Heart right ventricle (tissue), 16 donors: ENCODE results near the gene MAP7D1. TPM values are rescaled to one million over a fixed set of nuclear protein-coding genes. Genes with fewer than 3 reads are reported as not detected.

Source experiments
- ATAC-seq, 8 donors: fragments of 200-7000 bp; cut with Tn5 transposase; one replicate each; pipeline ENCODE4 v1.9.1; 2020; ENCODE audit warnings: mild to moderate bottlenecking in 8 of 8, moderate library complexity in 8 of 8, moderate number of reproducible peaks in 1 of 8
- DNase-seq, 2 donors: peaks; one replicate each; pipeline ENCODE4 v3.0.0-alpha.2; 2020
- H3K27ac ChIP-seq, 10 donors: fragments of 200-600 bp; sonication (generic) in 2 of 10; one replicate each; pipeline versions ENCODE4 v1.5.0 to v1.8.0; 2020 to 2022; ENCODE audit warnings: mild to moderate bottlenecking in 3 of 10
- H3K27me3 ChIP-seq, 7 donors: fragments of 200-600 bp; one replicate each; pipeline ENCODE4 v1.8.0; 2021 to 2022; ENCODE audit warnings: mild to moderate bottlenecking in 2 of 7
- H3K36me3 ChIP-seq, 9 donors: fragments of 200-600 bp; sonication (generic) in 1 of 9; one replicate each; pipeline versions ENCODE4 v1.5.0 to v1.8.0; 2020 to 2022; ENCODE audit warnings: mild to moderate bottlenecking in 2 of 9
- H3K4me1 ChIP-seq, 9 donors: fragments of 200-600 bp; sonication (generic) in 1 of 9; one replicate each; pipeline versions ENCODE4 v1.5.0 to v1.8.0; 2020 to 2022; ENCODE audit warnings: mild to moderate bottlenecking in 4 of 9
- H3K4me3 ChIP-seq, 10 donors: fragments of 200-600 bp; sonication (generic) in 2 of 10; one replicate each; pipeline versions ENCODE4 v1.5.0 to v1.8.0; 2020 to 2022; ENCODE audit warnings: mild to moderate bottlenecking in 7 of 10, moderate library complexity in 2 of 10
- H3K9me3 ChIP-seq, 11 donors: fragments of 200-600 bp in 10 of 11; sonication (generic) in 2 of 11; one replicate each; pipeline versions ENCODE4 v1.5.0 to v1.8.0; 2013 to 2022; ENCODE audit warnings: mild to moderate bottlenecking in 2 of 11, control low read depth in 1 of 11, moderate library complexity in 1 of 11
- WGBS, 2 donors: extraction: QIAGEN DNeasy Blood & Tissue Kit; methylation state at CpG; one replicate each; pipeline ENCODE4 v1.1.7; 2013; ENCODE audit warnings: inconsistent platforms in 1 of 2; 5-methylcytosine and 5-hydroxymethylcytosine counted together
- intact Hi-C, 10 donors: fragments of 100-400 bp; cut with DNase I; formaldehyde crosslinking; loops; one replicate each; pipeline versions ENCODE4 v1.11.1 to v1.14.2; 2022
- polyA plus RNA-seq, 2 donors: library from polyadenylated mRNA; stranded (reverse); fragments of 200-250 nt; gene quantifications; one replicate each; pipeline ENCODE4 v1.2.3, GENCODE V29; 2013
- total RNA-seq, 10 donors: library from RNA; stranded (reverse); fragmentation: NEBNext Ultra II Directional in 3 of 10; extraction: Animal tissue kit (Norgen Biotek cat#: 25700) in 3 of 10; gene quantifications; one replicate each; pipeline versions ENCODE4 v1.2.1 to v1.2.4, GENCODE V29; 2021 to 2023
- TF ChIP-seq, protein P1 (sequence below), 9 donors: fragments of 200-600 bp; sonication (generic) in 2 of 9; IDR thresholded peaks; one replicate each; pipeline versions ENCODE4 v1.5.0 to v1.8.0; 2021 to 2022; ENCODE audit warnings: antibody characterized with exemption in 9 of 9, mild to moderate bottlenecking in 5 of 9, moderate library complexity in 1 of 9
- donor health status: Arrhythmogenic right ventricular cardiomyopathy.
- donor health status: ischemic (EF 13 %, LVEDD 7.1; RV severe dilation, severe dysfunction).
- donor health status: healthy with polysubstance abuse.
- donor health status: DM: no; HTN: yes; CAD: no.
- donor health status: DM: no; HTN: no; CAD: no.
- donor health status: ischemic (EF 25% LVEDD 6.9; RV normal size, moderate dysfunction).
- donor health status: ischemic (EF 25% LVEDD 5.7; RV mildly dilated, moderate dysfunction).
- donor health status: healthy.
- donor health status: DM: yes; HTN: yes; CAD: no.
- donor health status: Ischemic cardiomyopathy.
- donor health status: ischemic (EF 35%, LVEDD 5.7; RV mildly dilated, moderate dysfunction).
- donor health status: nonischemic (EF 11% LVEDD 7.7; RV severe dilation, severe dysfunction).
- donor health status: DM: yes; HTN: yes; CAD: no.
- donor health status: PGD.
- donor health status: ischemic (EF 29% LVEDD 5.4; RV normal size, mild dysfunction).
- donor health status: nonischemic (EF 23%, LVEDD 6.1; RV moderate dilation, normal function).

MAP7D1 gene
- total and polyA plus RNA-seq, 12 donors = 176 to 364 (median 320) TPM

DNA sequence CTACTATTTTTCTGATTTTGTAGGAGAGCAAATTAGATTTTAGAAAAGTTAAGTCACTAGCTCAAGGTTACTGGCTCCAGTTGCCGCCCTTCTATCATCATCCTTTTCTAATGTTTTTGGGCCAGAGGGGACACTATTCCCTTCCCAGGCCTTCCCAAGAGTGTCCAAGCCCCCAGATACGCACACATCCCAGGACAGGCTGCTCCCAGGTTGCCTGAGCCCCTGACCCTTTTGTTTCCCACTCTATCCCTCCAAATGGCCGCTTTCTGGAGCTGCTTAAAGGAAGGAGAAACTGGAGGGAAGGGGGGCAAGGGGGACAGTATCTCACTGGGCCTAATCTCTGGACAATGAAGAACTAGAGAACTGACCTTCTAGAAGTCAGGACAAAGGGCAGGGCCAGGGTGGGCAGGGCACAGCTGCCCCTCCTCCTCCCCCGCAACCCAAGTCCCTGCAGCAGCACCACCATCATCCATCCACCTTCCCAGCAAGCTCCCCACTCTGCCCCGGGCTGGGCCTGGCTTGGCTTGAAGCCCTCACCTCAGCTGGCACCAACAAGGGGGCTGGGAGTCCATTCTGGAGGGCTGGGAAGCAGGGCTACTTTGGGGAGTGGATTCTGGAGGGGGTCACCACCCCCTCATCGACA is 1.1 kb upstream of the MAP7D1 start:
- TF ChIP-seq, protein P1, sequence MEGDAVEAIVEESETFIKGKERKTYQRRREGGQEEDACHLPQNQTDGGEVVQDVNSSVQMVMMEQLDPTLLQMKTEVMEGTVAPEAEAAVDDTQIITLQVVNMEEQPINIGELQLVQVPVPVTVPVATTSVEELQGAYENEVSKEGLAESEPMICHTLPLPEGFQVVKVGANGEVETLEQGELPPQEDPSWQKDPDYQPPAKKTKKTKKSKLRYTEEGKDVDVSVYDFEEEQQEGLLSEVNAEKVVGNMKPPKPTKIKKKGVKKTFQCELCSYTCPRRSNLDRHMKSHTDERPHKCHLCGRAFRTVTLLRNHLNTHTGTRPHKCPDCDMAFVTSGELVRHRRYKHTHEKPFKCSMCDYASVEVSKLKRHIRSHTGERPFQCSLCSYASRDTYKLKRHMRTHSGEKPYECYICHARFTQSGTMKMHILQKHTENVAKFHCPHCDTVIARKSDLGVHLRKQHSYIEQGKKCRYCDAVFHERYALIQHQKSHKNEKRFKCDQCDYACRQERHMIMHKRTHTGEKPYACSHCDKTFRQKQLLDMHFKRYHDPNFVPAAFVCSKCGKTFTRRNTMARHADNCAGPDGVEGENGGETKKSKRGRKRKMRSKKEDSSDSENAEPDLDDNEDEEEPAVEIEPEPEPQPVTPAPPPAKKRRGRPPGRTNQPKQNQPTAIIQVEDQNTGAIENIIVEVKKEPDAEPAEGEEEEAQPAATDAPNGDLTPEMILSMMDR (IDR thresholded peaks at IDR 0.05) = no peak
- peak overlapping the region; percentile 68 to 100 (median 99) for H3K4me3 ChIP-seq
- no peaks in the 10 kb centered on the region for H3K27me3 ChIP-seq
- peaks cover 40 to 79% (median 72%) of the 10 kb centered on the region in 9 donors for H3K4me1 ChIP-seq
- ATAC-seq (peak in 7 of 8 donors; percentile 2 to 35 (median 25)), DNase-seq (peak in 1 of 2 donors; percentile 60)
- H3K9me3 ChIP-seq = no peaks in the 10 kb centered on the region
- intact Hi-C loops = loop anchor here in 6 of 10 donors (5.0 kb wide), 5 partner anchors 32 to 232 kb away; partner anchors contain the start of genes THRAP3 (in 2 of the 6) and STK40 (in 1 of the 6)
- H3K27ac ChIP-seq = peak overlapping the region; percentile 98 to 100 (median 100)
- peaks cover 0 to 15% (median 0%) of the 10 kb centered on the region in 9 donors for H3K36me3 ChIP-seq
- 49 to 54% methylated on average over 5 of the region's 6 CpGs for WGBS, 2 donors

DNA sequence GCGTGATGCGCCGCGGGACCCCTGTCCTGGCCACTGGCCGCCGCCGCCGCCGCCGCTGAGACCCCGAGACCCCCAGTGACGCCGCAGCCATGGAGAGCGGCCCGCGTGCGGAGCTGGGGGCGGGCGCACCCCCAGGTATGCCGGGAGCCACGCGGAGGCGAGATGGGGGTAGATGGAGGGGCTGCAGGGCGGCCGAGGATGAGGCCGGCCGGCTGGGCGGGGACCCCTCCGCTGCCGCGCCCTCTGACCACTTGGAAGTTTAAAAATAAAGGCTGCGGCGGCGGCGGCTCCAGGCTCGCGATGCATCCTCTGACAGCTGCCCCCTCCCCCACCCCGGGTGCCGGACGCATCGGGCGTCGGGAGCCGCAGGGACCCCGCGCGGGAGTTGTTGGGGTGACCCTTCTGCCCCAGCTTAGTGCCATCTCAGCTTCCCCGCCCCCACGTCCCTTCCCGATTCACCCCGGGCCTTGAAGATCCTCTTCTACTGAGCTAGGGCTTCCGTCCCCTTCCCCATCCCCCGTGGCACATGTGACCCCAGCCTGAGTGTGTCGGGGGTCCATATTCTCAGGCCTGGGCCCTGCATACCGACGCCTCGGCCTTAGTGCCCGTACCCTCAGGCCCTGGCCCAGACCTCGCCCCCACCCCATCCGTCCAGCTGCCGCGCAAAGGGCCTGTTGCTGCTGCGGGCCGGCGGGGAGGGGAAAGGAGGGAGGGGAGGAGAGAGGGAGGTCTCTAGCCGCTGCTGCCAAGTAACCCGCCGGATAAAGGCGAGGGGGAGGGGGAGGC is 562 bp downstream of the MAP7D1 start:
- Histone ChIP-seq H3K27me3 (no peaks in the 10 kb centered on the region), H3K4me1 (peaks cover 39 to 79% (median 72%) of the 10 kb centered on the region in 9 donors), H3K36me3 (peaks cover 0 to 20% (median 0%) of the 10 kb centered on the region in 9 donors), H3K9me3 (no peaks in the 10 kb centered on the region), H3K4me3 (peak overlapping the region; percentile 68 to 100 (median 99)), H3K27ac (peak overlapping the region; percentile 98 to 100 (median 100))
- TF ChIP-seq, protein P1 (IDR thresholded peaks at IDR 0.05) = no peak
- ATAC-seq (peak; percentile 41 to 70 (median 55)), DNase-seq (peak; percentile 81 to 85)
- 0% methylated on average over 54 to 69 of the region's 69 CpGs for WGBS, 2 donors
- intact Hi-C loops = loop anchor here in 1 of 10 donors (5.0 kb wide), 1 partner anchor 126 kb away; no protein-coding TSS in a partner anchor

DNA sequence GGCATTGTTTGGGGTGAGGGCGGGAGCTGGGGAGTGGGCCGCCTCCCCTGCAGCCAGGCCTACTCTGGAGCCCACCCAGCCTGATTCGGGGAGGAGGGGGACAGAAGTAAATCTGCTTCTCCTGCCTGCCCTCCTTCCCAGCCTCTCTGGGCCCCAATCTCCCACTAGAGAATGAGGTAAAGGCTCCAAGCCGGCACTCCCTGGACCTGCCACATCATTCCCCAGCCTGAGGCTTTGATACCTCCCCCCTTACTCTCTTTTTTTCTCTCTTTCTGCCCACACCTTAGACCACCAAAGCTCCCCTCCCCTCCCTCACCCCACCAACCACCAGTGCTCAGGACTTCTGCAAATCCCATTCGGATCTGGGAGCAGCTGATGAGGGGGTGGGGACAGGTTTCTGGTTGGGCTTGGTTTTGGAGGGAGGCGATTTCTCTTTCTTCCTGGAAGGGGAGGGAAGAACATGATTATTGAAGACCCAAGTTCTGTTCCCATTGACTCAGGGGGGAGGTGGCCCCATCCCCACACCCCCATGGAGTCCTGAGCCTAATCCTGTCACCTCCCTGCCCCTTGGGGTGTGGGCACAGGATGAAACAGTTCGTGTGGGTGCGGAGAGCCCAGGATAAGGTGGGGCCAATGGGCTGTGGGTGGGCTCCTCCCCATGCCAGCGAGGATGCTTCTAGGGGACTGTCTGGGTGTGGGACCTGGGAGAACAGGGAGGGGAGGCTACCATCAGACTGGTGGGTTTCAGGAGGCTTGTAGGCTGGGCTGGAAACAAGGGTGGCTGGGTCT is 1.3 kb downstream of the MAP7D1 start:
- H3K27me3 ChIP-seq = no peaks in the 10 kb centered on the region
- TF ChIP-seq, protein P1 (IDR thresholded peaks at IDR 0.05) = no peak
- H3K27ac ChIP-seq = peak overlapping the region; percentile 98 to 100 (median 100)
- H3K4me3 ChIP-seq = peak overlapping the region; percentile 68 to 100 (median 99)
- H3K9me3 ChIP-seq = no peaks in the 10 kb centered on the region
- no peak for DNase-seq
- peaks cover 32 to 79% (median 71%) of the 10 kb centered on the region in 9 donors for H3K4me1 ChIP-seq
- H3K36me3 ChIP-seq = peaks cover 0 to 20% (median 0%) of the 10 kb centered on the region in 9 donors
- ATAC-seq = peak in 2 of 8 donors; percentile 1 to 2
- intact Hi-C loops = loop anchor here in 1 of 10 donors (5.0 kb wide), 1 partner anchor 125 kb away; no protein-coding TSS in a partner anchor
- WGBS, 2 donors = 2% methylated on average over 9 of the region's 9 CpGs
